Measurements from ENCODE around the gene SLC35G3.

DNA sequence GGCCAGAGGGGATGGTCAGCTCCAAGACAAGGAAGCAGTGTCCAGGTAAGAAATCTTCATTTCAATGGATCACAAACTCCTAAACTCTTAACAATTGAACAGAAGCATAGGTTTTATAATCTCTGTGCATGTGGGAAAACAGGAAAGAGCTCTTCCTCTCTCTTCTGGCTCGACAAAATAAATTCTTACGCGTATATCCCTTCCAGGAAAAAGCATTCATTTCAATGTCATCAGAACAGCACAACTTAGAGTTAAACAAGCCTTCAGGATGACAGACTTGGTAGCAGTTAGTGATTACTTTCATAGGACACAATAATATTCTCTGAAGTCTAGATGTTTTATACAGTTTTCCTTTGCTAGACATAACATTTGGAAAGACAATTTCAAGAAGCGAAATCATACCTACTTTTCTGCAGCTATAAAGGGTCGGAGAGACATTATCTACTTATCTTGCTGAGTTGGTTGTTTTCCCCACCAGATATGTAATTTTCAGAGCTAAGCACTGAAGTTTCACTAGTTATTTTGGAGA lies 19.3 kb upstream of the SLC35G3 start:
- no peak for TF ChIP-seq POLR2AphosphoS5 (IDR thresholded peaks at IDR 0.05; ENCODE audit: low read depth, low read length)
- no peak for TF ChIP-seq POLR2A (IDR thresholded peaks at IDR 0.05; ENCODE audit: low read depth, low read length)
- no peak for TF ChIP-seq TAF1 (IDR thresholded peaks at IDR 0.05; ENCODE audit: borderline replicate concordance, low read depth, low read length)
